GM19035 (cell line): ENCODE results near the gene SLC17A7.

Experiments used
- ATAC-seq: cut with Tn5 transposase; IDR thresholded peaks from one replicate; pipeline ENCODE4 v1.9.1; 2021; ENCODE audit not compliant: unreplicated experiment

SLC17A7 gene

DNA sequence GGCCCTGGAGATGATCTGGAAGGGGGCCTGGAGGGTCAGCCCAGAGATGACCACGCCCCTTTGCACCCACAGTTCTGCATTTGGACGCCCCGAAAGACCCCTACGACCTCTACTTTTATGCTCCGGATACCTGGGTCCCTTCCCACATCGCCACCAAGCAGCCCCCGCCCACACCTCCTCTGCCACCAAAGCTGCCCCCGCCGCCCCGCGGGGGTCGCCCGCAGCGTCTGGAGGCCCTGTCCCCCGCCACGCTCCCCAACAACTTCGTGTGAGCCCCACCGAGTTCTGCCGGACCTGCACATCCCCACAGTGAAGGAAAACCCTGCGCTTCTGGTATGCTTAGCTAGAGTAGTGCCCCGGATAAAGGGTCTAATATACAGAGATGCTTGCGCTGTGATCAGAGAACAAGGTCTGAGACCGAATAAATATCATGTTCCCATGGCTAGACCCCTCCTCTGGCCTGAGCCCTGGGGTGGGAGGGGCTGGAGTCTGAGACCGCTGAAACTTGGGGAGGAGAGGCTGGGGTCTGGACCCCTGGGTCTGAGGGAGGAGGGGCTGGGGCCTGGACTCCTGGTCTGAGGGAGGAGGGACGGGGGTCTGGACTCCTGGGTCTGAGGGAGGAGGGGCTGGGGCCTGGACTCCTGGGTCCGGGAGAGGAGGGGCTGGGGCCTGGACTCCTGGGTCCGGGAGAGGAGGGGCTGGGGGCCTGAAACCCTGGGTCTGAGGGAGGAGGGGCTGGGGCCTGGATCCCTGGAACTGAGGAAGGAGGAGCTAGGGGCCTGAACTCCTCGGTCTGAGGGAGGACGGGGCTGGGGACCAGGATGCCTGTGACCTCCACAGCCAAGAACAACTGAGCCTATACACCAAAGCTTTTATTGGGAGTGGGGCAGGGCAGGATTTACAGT, 12.5 kb downstream of the SLC17A7 start:
- ATAC-seq = no peak

- no peak for ATAC-seq
Measured at GRCh38 chr19:49427855-49428546, 13.3 kb downstream of the SLC17A7 start.

- no peak for ATAC-seq
Measured at GRCh38 chr19:49427339-49427738, 14.0 kb downstream of the SLC17A7 start.

DNA sequence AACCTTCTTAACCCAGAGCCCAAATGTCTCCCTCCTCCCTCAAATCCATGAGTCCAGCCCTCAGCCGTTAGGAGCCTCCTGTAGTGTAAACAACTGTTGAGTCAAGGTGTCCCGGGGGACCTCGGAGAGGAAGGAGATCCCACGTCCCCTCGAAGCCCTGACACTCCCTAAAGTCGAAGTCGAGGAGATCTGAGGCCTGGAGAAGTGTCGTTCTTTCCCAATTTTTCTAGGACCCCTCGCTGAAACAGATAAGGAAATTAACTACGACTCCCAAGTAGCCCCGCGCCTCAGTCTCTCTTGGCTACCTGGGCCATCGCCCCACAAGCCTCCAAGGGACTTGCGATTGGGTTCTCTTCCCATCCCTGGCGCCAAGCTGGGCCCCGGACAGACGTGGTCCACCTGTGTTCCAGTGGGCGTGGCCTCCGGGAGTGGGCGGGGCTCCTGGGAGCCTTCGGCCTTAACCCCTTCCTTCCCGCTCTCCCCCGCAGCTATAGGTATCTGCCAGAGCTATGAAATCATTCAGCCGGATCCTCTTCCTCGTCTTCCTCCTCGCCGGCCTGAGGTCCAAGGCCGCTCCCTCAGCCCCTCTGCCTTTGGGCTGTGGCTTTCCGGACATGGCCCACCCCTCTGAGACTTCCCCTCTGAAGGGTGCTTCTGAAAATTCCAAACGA, 15.3 kb downstream of the SLC17A7 start:
- ATAC-seq = no peak

DNA sequence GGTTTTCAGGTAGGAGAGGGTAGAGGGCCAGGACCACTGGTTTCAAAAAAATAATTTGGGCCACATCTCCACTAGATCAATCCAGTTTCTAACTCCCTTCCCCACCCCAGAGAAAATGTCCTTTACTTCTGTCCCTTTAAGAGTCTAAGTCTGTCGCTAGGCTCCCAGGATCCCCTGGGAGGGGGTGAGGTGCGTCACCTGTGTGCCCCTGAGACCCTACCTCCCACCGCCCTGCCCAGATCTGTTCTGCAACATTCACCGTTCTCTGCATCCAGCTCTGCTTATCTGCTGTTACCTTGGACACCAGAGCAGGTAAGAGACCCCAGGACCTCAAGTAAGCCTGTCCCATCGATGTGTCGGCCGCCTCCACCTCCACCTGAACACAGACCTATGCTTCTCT, 16.1 kb downstream of the SLC17A7 start, which contains the start of gene GFY:
Gene GFY, plus strand, starts transcription at position 211 of the 400 bp plus-strand sequence. CDS start 1,043 bp downstream, outside the sequence.
- no peak for ATAC-seq

DNA sequence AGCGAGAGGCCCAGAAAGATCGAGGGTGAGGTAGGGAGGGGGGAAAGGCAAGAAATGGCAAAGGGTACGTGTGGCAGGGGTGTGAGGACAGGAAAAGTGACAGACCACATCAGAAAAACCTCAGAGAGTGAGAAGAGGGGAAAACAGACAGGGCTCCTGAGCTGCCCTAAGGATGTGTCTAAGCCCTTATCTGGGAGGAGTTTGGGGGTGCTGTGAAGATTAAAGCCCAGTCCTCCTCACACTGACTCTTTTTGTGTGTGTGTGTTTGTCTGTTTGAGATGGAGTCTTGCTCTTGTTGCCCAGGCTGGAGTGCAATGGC, 17.4 kb downstream of the SLC17A7 start:
- no peak for ATAC-seq

- ATAC-seq = no peak
Measured at GRCh38 chr19:49423071-49423984, 18.0 kb downstream of the SLC17A7 start, which contains the start of gene PTH2. Gene PTH2, minus strand, starts transcription at chr19:49423441. Its CDS starts 102 bp downstream, at chr19:49423339.

DNA sequence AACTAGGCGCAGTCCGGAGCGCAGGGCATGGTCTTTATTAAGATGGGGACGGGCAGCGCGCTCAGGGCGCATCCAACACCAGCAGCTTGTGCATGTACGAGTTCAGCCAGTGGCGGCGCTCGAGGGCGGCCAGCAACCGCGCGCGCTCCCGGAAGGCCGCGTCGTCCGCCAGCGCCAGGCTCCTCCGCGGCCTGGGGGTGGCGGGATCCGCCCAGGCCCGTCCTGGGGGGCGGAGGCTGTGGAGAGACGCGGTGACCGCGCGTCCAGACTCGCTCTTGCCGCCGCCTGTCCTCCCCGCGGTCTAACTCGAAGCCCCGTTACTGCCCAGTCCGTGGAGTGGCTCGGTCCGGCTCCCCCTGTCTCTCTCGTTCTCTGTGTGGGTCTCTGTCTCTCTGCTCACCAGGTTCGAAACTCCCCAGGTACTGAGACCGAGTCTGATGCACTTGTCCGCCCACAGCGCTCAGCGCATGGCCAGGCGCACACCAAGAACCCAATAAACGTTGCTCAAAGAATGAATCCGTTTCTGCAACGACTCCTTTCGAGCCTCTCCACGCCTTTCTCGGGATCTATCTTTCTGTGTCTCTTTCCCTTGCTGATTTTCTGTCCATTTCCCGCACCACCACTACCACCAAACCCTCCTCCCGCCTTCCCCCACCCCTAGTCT, 18.8 kb downstream of the SLC17A7 start:
- ATAC-seq = no peak

GRCh38 chr19:49421878-49422202, 19.5 kb downstream of the SLC17A7 start:
- no peak for ATAC-seq

DNA sequence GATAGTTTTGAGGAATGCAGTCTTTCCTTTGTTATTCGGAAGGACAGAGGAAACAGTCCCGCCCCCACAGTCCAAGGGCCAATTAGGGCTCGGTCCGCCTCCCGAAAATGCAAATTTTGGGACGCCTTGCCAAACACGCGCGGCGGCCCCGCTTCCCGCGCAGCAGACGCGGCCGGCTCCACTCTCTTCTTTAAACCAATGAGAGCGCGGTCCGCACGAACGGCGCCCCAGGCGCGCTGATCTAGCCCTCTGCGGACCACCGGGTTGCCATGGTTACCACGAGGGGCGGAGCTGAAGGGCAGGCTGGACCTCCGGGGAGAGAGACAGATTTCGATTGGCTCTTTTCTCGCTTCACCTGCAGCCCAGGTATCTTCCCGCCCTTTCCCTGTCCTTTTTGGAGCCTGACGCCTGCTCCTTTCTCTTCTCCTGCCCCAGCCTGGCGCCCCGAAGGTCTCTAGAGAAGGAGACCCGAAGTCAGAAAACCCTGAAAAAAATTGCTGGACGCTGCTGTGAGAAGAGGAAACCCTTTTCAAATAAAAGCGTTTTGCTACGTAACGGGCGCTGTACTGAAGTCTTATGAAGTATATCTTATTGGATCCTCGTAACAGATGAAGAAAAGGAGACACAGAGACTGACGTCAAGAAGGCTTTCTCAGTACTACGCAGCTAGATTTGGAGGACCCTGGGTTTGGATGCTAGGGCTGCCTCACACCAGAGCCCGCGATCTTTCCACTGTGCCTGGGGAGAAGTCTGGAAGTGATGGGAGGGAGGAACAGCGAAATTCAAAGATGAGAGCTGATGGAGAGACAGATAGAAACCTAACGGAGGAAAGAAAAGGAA, 20.1 kb downstream of the SLC17A7 start:
- no peak for ATAC-seq

DNA sequence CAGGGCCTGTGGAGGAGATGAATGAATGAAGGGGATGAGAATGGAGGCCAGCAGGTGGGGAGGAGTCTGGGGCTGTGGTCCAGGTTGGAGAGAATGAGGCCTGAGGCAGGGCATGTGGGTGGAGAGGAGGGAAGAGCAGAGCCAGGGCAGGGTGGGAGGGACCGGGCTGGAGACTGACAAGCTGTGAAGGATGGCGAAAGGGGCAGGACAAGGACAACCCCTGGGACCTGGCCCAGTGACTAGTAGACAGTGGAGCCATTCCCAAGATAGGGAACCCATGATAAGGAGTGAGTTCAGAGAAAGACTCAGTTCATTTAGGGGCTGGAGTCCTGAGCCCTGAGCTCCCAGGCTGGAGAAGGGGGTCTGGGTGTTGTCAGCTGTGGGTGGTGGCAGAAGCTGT, 21.1 kb downstream of the SLC17A7 start:
- ATAC-seq = no peak

DNA sequence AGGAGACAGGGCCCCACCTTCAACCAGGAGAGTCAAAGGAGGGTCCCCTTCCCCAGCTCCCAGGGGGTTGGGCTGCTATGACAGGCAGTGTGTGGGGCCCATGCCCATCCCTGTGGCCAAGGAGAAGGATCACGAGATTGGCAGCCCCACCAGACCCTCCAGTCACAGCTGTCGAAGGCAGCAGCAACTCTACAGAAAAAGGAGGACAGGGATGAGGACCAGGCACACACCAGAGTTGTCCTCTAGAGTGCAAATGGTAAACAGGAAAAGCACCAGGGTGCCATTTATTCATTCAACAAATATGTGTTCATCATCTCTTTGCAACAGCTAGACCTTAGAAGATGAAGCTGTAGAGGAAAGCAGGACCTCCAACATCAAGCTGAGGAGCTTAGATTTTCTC, 22.2 kb downstream of the SLC17A7 start:
- no peak for ATAC-seq

GRCh38 chr19:49418511-49418910, 22.8 kb downstream of the SLC17A7 start:
- ATAC-seq = no peak

DNA sequence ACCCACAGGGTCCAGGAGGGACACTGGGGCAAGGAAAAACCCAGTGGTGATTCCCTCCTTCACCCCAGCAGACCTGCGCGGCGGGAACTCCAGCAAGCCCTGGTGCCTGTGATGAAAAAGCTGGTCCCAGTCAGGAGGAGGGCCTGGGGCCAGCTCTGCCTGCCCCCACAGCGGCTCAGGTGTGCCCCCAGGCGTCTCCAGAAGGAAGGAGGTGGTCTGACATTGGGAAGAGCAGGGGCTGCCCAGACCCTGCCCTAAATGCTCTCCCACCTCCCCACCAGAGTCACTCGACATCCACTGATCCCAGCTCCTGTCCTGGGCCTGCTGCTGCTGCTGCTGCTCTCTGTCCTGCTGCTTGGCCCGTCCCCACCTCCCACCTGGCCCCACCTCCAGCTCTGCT, 24.2 kb downstream of the SLC17A7 start:
- ATAC-seq = no peak

- ATAC-seq = no peak
Measured at GRCh38 chr19:49415810-49416200, 25.5 kb downstream of the SLC17A7 start.

DNA sequence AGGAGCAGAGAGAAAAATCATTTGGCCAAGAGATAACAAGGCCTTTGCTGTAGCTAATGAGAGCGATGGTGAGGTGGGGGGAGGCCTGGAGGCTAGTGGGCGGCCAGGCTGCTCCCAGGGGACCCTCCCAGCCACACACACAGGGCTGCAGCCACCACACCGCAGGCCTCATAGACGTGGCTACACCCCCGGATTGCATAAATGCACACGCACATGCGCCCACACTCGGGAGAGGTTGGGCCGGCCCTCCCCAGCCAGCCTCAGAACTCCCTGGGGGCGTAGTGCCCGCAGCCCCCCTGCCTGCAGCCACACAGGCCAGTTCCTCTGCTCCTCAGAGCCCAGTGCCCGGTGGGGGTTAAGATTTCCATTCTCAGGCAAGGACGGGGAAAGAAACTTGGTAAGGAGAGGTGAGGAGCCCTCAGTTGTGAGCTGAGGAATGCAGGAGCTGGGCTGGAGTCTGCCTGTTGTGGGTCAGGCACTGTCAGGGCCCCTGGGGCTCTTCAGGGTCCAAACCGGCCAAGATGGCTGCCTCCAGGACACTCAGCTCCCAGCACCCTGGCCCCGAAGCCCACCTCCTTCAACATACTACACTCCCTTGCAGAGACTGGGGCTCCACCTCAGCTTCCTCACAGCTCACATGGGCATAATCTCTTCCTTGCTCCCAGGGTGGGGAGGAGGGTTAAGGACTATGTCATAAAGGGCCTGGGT, 26.1 kb downstream of the SLC17A7 start:
- no peak for ATAC-seq

DNA sequence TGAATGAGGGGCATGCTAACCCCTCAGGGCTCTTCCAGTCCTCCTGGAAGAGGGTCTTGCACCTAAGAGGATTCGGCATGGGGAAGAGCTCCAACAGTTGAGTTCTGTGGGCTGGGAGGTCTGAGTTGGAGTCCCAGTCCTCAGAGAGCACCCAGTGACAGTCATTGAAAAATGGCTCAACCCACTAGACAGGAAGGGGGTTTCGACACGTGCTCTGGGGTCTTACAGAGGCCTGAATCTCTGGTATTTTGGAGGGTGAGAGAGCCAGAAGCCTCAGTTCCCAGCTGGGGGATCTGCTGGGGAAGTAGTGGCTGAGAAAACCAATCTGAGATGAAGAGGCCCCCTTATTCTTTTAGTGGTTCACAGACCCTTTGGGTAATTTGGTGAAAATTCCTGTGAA, 27.1 kb downstream of the SLC17A7 start:
- ATAC-seq = no peak

GRCh38 chr19:49413348-49413747, 28.0 kb downstream of the SLC17A7 start:
- no peak for ATAC-seq
